HEK293 (cell line): ENCODE measurements around the gene PTPRN.
"Not testable (repeated sequence)": the region's sequence is repeated elsewhere in the genome, so short reads cannot be mapped to it uniquely, and the experiment has no call there.

Experiments
- CTCF ChIP-seq: fragments of 450-650 bp; formaldehyde crosslinking; IDR thresholded peaks from 2 replicates; pipeline ENCODE4 v1.5.1; 2016; ENCODE audit warnings: missing biosample characterization, missing genetic modification characterization
- FEZF1 ChIP-seq: fragments of 450-650 bp; formaldehyde crosslinking; IDR thresholded peaks from 2 replicates; pipeline ENCODE4 v1.5.1; 2016; ENCODE audit warnings: missing biosample characterization, missing genetic modification characterization
- PATZ1 ChIP-seq: fragments of 450-650 bp; formaldehyde crosslinking; IDR thresholded peaks from 2 replicates; pipeline ENCODE4 v1.5.1; 2016; ENCODE audit warnings: missing biosample characterization, missing genetic modification characterization
- ZBTB17 ChIP-seq: fragments of 450-650 bp; formaldehyde crosslinking; IDR thresholded peaks from 2 replicates; pipeline ENCODE4 v1.5.1; 2016; ENCODE audit warnings: missing biosample characterization, missing genetic modification characterization
- ZNF16 ChIP-seq: fragments of 450-650 bp; formaldehyde crosslinking; IDR thresholded peaks from 2 replicates; pipeline ENCODE4 v1.5.1; 2016; ENCODE audit warnings: low read depth, missing biosample characterization, missing genetic modification characterization
- ZNF18 ChIP-seq: fragments of 450-650 bp; formaldehyde crosslinking; IDR thresholded peaks from 2 replicates; pipeline ENCODE4 v1.5.1; 2016; ENCODE audit warnings: missing biosample characterization, missing genetic modification characterization
- ZNF274 ChIP-seq, 2 experiments: fragments of 200-500 bp in 1 of 2; fragments of 450-650 bp in 1 of 2; sonication (Bioruptor generic) in 1 of 2; formaldehyde crosslinking in 1 of 2; IDR thresholded peaks; 2 replicates each; pipeline versions ENCODE4 v1.5.1 to v1.6.1; 2014 to 2016; ENCODE audit warnings: borderline replicate concordance in 1 of 2, inconsistent platforms in 1 of 2, low read length in 1 of 2, missing biosample characterization in 1 of 2, missing genetic modification characterization in 1 of 2
- ZNF398 ChIP-seq: fragments of 450-650 bp; formaldehyde crosslinking; IDR thresholded peaks from 2 replicates; pipeline ENCODE4 v1.5.1; 2017; ENCODE audit warnings: missing biosample characterization, missing genetic modification characterization
- ZNF521 ChIP-seq: fragments of 450-650 bp; formaldehyde crosslinking; IDR thresholded peaks from 2 replicates; pipeline ENCODE4 v1.5.1; 2017; ENCODE audit warnings: missing biosample characterization, mild to moderate bottlenecking, missing genetic modification characterization
- ZNF768 ChIP-seq: fragments of 450-650 bp; formaldehyde crosslinking; IDR thresholded peaks from 2 replicates; pipeline ENCODE4 v1.5.1; 2018; ENCODE audit warnings: missing biosample characterization, mild to moderate bottlenecking, missing genetic modification characterization

- TF ChIP-seq PATZ1 (tag by site-specific recombination); ZBTB17 (tag by site-specific recombination); CTCF (tag by site-specific recombination); ZNF16; ZNF18; ZNF274 (IDR thresholded peaks at IDR 0.05; ENCODE audit: low read length); ZNF274 (tag by site-specific recombination; IDR thresholded peaks at IDR 0.05; ENCODE audit: borderline replicate concordance); ZNF521 (tag by site-specific recombination); ZNF398; FEZF1 (tag by site-specific recombination); ZNF768: not testable (repeated sequence)
These were observed 3.6 kb upstream of the PTPRN start for GRCh38 chr2:219312683-219313263.
